Measurements from ENCODE around the gene GET4.
"Not testable (repeated sequence)": the region's sequence is repeated elsewhere in the genome, so short reads cannot be mapped to it uniquely, and the experiment has no call there.

Gene GET4

DNA sequence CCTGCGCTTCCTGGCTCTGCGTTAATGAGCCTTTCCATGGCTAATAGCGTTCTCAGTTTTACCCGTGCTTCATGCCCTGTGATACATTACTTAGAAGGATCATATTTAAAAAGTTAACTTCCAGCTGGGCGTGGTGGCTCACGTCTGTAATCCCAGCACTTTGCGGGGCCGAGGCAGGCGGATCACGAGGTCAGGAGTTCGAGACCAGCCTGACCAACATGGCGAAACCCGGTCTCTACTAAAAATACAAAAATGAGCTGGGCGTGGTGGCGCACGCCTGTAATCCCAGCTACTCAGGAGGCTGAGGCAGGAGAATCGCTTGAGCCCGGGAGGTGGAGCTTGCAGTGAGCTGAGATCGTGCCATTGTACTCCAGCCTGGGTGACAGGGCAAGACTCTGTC is 3.7 kb upstream of the GET4 start:
- not testable (repeated sequence) for DNase-seq

DNA sequence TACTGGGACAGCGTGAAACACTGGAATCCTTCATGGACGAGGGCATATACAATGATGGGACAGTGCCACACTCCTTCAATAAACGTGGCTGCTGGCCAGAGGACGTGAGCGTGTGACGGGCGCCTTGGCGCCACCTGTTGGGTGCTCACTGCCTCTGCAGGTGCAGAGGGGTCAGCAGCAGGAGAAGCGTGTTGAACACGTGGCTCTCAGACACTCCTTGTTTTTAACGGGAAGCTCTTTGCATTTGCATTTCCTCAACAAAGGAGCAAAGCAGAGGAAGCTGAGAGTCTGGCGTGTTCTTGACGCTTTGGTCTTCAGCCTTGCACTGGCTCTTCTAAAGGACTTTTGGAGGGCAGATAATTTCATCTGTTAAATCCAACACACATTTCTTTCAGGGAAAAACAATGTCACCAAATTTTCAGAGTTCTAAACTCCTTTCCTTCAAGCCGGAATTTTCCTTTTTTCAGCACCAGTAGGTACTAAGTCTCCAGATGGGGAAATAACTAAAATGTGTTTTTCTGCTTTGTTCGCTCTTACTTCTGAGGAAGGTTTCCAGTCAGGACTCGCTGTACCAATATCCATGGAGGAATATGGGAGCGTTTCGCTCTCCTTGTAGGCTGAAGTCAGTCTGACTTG is 2.9 kb upstream of the GET4 start:
- DNase-seq: peak; percentile 56

DNA sequence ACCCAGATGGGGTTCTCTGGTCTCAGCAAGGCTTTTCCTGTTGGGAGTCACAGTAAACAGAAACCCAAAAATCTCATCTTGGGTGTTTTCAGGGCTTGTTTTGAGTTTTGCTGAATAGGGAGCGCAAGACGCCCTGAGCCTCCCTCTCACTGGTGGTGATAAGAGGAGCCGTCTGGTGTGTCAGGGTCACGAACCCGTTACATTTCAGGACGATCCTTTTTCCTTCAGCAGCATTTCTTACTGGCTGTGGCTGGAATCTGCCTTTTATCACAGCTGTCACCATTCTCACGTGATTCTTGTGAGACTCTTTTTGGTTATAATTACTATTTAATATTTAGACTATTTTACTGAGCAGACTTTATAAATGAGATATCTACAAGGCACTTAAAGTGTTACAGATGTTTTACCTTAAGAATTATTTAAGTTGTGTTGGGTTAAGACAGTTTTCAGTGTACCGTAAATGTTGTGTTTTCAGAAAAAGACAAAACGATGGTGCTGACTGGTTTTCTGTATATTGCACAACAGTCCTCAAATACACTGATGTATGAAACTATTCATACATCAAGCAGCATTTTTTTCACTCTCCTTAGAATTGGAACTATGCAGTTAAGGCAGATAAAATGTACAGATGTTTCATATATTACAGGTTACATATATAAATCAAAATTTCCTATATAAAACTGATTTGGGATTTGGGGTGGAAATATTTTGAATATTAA is 2.2 kb upstream of the GET4 start:
- DNase-seq: no peak

DNA sequence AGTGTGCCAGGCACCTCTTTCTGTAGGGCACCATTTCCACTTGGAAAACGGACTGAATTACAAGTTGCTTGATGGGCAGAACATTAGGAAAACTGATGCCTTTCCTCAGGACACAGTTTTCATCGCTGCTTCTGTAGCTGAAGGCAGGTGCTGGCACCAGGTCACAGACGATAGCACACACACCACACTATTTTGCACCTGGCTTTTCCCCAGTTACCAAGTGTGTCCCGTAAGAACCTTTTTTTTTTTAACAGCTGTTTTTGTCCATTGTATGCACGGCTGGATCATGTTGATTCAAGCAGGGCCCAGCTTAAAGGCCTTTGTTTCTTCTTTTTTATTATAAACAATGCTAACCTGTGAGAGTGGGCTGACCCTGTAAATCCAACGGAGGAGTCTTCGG is 1.3 kb upstream of the GET4 start:
- DNase-seq: no peak

DNA sequence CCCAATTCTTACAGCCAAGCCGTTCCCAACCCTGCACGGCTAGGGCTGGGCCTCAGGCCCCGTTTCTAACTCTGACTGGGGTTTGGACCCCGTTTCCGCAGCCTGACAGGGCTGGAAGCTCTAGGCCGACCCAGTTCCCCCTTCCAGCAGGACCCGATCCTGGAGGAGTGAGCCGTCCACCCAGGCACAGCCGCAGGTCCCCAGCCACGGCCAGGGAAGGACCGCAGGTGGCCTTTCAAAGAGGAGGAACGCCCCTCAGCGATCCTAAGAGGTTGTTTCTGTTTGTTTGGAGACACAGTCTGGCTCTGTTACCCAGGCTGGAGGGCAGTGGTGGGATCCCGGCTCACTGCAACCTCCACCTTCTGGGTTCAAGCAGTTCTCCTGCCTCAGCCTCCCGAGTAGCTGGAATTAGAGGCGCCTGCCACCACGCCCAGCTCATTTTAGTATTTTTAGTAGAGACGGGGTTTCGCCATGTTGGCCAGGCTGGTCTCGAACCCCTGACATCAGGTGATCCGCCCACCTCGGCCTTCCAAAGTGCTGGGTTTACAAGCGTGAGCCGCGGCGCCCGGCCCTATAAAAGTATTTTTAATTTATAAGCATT is 778 bp upstream of the GET4 start:
- DNase-seq: no peak

DNA sequence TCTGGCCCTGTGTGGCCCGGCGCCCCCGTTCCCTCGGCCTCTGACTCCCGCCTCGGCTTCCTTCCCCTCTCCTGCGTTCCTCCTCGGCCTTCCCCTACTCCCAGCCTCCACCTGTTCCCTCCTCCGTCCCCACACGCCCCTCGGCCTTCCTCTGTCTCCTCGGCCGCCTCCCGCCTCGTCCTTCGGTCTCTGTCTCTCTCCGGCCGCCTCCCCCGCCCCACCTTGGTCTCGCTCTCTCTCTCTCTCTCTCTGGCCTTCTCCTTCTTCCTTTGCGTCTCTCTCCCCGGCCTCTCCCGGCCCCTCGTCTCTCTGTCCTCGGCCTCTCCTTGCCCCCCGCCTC is 588 bp downstream of the GET4 start:
- DNase-seq: no peak

DNA sequence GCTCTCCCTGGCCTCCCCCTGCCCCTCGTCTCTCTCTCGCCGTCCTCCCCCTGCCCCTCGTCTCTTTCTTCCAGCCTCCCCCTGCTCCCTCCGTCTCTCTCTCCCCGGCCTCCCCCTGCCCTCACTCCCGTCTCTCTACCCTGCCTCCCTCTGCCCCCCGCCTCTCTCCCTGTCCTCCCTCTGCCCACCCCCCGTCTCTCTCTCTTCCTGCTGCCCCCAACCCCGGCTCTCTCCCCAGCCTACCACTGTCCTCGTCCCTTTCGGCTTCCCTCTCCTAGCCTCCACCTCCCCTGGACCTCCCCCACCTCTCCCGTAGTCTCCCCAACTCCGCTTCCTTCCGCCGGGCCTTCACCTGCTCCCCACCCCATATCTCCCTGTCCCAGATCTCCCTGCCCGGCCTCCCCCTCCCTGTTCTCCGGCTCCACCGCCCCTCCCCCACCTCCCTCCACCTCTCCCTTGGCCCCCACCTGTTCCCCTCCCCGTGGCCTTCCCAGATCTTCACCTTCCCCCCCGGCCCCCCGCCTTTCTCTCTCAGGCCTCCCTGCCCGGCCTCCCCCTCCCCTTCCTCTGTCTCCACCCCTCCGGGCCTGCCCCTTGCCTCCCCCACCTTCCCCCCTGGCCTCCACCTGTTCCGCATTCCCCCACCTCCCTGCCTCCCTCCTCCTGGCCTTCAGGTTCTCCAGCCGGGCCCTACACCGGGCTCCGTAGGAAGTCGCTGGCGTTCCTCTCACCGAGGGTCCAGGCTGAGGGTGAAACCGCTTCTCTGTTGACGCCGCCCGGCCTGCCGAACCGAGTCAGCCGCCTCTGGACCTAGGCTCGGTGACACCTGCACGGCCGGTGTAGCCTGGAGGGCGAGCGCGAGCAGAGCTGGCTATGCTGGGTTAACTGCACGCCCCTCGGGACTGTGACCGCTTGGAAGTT is 1.2 kb downstream of the GET4 start:
- DNase-seq: no peak

DNA sequence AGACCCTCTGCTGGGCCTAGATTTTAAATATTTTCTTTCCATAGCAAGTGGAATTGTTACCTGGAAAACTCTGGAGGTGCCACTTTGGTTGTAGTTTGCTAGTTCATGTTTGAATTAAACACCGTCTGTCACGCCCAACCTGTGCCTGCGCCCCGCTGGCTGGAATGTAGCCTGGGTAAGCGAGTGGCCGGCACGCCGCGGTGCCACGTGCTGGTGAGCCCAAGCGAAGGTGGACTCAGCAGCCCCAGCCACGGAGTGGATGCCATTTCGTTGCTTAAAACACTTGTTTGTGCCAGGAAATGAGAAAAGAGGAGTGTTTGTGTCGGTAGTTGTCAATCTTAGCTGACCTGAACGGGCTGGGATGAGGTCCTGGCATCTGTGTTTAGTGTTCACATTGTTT is 2.7 kb downstream of the GET4 start:
- no peak for DNase-seq

DNA sequence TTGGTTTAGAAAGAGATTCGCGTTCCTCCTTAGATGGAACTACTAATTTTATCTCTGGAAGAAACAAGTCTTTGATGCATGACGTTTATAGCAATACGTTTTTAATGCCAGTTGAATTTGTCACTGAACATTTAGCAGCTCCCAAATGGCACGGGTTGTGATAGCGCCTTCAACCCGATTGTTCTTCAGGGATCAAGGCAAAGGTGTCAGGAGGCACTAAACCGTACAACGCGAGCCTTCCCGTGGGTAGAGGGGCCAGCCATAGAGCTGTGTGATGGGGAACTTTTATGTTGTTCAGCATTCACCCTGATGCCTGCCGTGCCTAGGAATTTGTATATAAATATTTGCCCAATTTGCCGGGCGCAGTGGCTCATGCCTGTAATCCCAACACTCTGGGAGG is 3.4 kb downstream of the GET4 start:
- no peak for DNase-seq

DNA sequence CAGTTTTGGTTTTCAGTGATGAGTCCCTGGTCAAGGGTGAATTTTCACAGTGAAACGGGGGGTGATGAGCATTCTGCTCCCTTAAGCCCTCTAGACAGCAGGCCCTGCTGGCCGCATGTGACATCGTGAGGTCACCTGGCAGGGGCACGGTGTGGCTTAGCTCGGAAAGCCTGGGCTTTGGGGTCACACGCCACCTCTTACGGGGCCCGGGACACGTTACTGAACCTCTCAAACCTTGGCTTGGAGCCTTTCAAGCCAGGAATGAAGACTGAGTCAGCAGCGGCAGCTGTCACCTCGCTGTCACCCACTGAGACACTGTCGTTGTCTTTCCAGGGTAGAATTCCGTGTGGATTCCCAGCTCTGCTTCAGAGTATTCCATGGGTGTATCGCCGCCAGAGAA is 4.1 kb downstream of the GET4 start:
- DNase-seq: no peak

DNA sequence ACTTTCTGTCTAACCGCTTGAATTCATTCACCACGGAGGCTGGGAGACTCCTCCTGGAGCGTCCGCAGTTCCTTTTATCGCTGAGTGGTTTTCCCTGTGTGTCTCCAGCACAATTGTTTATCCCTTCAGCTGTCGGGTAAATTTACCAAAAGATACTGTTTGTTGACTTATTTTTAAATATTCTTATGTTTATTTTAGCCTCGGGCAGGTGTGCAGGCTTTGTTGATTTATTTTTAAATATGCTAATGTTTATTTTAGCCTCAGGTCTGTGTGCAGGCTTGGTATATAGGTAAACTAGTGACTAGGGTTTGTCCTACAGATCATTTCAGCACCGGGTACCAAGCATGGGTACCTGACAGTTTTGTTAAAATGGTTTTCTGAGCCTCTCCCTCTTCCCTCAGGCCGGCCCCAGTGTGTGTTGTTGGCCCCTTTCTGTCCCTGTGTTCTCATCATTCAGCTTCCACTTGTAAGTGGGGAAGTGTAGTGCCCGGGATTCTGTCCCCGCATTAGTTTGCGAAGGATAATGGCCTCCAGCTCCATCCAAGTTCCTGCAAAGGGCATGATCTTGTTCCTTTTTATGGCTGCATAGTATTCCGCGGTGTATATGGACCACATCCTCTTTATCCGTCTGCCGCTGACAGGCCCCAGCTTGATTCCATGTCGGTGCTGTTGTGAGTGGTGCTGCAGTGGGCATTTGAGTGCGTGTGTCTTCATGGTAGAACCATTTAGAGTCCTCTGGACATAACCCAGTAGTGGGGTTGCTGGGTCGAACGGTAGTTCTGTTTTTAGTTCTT is 5.3 kb downstream of the GET4 start:
- no peak for DNase-seq

DNA sequence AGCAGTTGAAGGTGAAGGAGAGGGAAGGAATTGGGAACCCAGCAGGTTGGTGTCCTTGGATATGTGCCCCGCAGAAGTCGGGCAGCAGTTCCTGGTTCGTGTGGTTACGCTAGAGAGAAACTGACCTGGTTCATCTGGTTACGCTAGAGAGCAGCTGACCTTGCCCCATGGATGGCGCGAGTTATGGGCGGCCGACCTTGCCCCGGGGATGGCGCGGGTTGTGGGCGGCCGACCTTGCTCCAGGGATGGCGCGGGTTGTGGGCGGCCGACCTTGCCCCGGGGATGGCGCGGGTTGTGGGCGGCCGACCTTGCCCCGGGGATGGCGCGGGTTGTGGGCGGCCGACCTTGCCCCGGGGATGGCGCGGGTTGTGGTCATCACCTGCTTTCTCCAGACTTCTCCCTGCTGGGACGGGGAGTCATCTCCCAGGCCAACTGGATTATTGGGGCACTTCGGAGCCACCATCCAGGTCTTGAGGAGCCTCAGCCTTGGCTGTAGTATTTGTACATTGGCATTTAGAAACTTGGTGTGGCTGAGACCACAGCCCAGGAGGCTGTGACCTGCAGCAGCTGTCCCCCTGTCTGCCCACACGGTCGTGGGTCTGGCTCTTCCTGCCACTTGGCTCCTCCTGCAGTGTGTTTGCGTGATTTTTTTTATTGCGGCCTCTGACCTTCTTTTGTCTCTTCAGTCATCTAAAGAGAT is 6.1 kb downstream of the GET4 start:
- DNase-seq: no peak

DNA sequence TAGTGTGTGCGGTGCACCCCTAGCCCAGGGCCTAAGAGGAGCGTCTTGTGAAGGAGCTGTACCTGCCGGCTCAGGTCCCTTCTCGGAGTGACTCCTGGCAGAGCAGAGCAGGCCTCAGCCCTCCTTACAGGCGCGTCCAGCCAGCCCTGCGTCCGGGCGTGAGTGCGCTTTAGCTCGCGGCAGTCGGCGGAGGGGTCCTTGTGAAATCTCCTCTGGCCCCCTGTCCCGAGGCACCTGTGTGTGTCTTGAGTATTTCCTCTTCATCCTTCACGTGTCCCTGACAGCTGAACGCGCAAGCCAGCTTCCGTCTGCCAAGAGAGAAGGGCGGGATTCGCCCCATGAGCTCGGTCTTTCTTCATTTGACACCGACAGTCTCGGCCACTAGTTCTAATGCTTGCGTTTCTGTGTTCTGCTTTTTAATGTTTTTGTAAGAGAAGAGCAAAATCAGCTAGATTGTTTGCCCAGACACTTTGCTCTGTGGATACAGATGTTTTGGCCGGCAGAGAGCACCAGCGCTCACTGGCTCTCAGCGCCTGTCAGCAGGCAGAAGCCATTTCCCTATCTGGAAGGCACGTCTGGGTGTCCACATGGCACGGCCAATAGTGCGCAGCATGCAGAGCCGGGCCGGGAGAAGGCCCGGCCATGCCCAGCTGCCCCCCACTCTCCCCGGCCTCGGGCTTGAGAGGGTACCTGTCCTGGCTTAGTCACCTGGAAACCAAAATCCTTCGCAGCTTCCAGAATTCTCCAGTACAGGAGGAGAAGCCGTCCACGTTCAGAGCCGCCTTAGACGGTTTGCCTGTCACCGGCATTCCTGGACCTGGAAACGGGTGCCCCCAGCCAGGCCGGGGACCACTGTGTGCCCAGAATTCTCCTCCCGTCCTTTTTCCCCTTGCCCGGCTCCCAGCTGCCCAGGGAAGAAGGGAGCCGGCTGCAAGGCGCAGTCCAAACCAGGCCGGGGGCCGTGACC is 7.0 kb downstream of the GET4 start:
- DNase-seq: no peak

DNA sequence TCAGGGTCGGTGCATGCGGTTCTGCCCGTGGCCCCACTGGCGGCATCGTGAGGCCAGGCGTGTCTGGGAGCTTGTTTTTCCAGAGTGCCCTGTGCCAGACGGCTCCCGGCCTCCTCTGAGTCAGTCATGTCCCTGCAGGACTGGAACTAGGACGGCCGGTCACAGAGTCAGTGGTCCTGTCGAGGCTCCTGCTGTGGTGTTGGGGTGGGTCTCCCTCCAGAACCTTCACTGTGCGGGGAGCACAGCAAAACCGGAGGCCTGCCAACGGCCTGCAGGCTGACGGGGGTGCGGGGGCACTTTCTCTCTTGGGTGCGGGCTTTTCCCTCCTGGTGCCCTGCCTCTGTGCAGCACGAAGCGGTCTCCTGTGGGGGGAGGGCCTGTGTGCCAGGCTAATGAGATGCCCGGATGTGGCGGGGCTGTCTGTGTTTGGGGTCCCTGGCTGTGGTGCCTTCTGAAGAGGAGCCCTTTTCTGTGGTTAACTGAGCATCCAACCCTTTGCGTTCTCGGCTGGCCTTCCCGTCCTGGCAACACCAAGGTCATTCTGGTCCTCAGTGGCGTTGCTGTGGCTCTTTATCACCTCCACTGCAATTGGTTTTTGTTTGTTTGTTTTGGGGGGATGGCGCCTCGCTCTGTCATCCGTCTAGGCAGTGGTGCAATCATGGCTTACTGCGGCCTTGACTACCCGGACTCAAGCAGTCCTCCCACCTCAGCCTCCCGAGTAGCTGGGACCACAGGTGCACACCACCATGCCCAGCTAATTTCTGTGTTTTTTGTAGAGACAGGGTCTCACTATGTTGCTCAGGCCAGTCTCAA is 8.0 kb downstream of the GET4 start:
- no peak for DNase-seq

DNA sequence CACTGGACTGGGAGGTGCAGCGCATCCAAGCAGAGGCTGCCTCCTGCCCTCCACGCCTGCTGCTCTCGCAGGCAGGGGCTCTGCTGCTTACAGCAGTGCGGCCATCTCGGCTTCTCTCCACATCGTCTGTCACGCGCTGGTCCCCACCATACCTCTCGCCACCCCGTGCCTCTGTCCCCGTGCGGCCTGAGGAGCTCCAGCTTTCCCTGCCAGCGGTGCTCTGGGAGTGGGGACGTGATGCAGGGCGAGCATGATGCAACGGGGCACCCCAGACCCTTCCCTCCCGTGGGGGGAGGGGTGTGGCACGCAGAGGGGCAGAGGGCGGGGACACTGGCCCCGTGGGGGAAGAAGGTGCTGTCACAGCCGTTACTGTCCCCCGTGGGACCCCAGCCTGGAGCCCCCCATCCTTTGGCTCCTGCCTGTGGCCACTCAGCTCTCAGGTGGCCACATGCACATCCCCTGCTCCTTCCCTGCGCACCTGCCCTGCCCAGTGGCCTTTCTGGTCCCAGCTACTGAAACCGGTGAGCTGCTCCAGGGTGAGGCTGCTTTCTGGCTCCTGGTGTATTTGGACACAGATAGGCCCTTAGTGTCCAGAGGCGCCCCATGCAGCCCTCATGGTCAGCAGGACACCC is 9.0 kb downstream of the GET4 start:
- no peak for DNase-seq

DNA sequence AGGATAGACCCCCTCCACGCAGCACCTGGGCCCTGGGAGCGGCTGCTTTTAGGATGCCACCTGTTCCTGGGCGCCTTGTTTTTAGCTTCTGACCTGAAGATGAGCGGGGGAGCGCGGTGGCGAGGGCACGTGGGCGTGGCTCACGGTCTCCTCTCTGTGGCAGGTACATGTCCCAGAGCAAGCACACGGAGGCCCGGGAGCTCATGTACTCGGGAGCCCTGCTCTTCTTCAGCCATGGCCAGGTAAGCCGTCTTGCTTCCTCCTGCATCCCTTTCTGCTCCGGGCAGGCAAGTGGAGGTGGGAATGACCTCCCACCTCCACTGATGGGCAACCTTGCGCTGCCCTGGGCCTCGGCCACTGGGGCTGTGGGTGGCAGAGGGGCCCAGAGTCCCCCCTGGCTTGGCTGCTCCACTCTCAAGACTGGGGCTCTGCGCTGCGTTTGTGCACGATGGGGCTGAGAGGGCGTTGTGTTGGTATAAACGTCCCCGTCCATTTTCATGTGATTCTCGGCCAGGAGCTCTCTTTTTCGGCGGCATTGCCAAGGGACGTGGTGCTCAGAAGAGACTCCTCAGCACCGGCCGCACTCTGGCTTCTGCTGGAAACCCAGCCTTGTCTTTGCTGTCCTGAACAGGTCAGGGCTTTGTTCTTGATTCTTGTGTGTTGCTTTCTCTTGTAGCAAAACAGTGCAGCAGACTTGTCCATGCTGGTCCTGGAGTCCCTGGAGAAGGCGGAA is 9.7 kb downstream of the GET4 start:
- no peak for DNase-seq

DNA sequence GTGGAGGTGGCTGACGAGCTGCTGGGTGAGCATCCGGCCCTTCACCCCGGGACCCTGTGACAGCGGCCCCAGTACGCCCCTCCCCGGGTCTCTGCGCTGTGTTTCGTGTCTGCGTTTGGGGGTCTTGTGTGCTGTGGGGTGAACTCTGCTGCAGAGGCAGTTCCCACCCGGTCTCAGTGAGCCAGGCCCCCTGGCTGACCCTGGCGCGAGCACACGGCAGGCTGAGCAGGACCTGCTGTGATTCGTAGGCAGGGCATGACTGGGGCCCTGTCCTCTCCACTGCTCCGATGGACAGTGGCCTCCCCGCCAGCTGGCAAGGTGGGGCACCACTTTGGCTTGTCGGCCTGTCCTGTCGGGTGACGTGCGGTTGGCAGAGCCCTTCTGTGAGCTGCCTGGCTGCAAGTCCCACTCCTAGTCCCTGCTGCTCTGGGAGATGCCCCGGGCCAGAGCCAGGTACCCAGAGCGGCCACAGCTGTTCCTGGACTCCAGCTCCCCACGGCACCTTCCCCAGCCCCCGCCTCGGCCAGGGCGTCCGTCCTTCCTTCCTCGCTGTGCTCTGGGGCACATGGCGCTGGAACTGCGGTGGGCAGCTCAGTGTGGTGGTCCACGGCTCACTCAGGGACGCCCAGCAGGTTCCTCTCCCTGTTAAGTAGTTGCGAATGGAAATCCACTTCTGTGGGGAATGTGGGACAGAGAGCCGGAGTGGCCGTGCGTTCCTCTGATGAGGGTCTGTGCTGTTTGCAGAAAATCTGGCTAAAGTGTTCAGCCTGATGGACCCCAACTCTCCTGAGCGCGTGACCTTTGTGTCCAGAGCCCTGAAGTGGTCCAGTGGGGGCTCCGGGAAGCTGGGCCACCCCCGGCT is 10.5 kb downstream of the GET4 start:
- DNase-seq: no peak

DNA sequence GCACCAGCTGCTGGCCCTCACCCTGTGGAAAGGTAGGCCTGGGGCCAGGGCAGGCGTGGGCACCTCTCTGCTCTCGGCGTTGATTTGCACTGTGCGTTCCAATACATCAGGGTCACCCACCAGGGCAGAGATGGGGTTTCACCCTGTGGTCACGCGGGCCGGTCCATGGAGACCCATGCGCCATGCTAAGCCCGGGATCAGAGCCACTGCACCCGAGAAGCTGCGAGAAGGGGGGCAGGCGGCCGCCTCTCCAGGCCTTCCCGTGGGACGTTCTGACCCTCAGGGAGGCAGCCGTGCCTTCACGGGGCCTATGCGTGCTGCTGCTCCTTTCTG is 11.1 kb downstream of the GET4 start:
- no peak for DNase-seq

Measured in effector CD4-positive, alpha-beta T cell (primary cell).